AG09319 (cell line): ENCODE measurements around the gene ZKSCAN1.
"Not testable (repeated sequence)": the region's sequence is repeated elsewhere in the genome, so short reads cannot be mapped to it uniquely, and the experiment has no call there.

Source experiments
- DNase-seq: peaks from one replicate; pipeline ENCODE4 v3.0.0-alpha.2; 2010; ENCODE audit warnings: low read depth; ENCODE audit errors: extremely low read depth
- CTCF ChIP-seq: IDR thresholded peaks from 2 replicates; pipeline ENCODE4 v1.5.1; 2011; ENCODE audit warnings: low read depth, mild to moderate bottlenecking, inconsistent platforms, low read length, moderate library complexity

ZKSCAN1 gene

DNA sequence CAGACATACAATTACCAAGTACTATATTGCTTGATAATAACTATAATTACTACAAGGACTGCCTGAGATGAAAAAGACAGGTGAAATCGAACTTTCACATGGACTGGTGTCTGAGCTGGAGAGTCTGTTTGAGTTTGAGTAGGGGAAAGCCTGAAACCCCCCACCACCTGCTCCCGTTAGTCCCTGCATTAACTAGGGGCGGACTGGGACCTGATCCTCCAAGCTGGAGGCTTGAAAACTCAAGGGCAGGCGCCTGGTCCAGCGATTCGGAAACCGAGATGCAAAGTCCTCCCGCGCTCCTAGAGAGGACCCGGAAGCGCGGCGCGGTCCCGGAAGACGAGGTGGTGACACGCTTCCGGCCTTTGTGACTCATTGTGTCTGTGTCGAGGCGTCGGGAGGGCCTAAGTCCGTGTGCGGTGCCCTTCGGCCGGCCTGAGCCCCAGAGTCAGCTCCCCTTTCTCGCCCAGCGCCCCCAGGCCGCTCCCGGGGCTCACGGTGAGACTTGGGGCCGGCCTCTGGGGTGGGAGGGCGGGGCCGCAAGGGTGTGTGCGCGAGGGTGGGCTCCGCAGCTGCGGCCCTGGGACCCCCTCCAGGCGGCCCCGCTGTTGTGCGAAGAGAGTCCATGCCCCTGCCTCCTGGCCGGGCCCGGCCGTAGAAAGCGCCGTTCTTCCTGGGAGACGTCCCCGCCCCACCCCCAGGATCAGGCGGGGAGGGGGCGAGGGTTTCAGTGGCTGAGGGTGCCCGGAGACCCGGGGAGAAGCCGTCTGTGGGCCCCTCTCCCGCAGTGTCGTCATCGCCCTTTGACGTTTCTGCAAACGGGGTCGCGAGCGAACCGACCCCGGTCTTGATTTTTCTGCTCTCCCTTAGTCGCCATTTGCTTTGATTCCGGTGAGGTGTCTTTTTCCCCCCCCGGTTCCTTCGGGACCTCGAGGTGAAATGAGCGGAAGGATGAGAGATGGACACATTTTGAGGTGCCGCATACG, at the start of gene ZKSCAN1:
ZKSCAN1 (plus strand) TSS at position 365 of the 983 bp plus-strand sequence. CDS start 7,911 bp downstream, outside the sequence.
- peak; percentile 82 for DNase-seq
- no peak for TF ChIP-seq CTCF

DNA sequence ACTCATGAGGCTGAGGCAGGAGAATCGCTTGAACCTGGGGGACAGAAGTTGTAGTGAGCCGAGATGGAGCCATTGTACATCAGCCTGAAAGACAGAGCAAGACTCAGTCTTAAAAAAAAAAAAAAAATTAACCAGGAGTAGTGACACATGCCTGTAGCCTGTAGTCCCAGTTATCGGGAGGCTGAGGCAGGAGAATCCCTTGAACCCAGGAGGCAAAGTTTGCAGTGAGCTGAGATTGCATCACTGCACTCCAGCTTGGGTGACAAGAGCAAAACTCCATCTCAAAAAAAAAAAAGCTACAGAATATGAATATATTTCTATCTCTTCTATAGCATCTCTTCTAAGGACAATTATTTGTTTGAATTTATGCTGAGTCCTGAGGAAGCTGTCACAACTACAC, 46.1 kb upstream of the ZKSCAN1 start:
- no peak for TF ChIP-seq CTCF
- DNase-seq: no peak

- DNase-seq: not testable (repeated sequence)
Observed at GRCh38 chr7:99969813-99970212, 45.6 kb upstream of the ZKSCAN1 start.

- no peak for DNase-seq
Observed at GRCh38 chr7:99971242-99971641, 44.2 kb upstream of the ZKSCAN1 start.

DNA sequence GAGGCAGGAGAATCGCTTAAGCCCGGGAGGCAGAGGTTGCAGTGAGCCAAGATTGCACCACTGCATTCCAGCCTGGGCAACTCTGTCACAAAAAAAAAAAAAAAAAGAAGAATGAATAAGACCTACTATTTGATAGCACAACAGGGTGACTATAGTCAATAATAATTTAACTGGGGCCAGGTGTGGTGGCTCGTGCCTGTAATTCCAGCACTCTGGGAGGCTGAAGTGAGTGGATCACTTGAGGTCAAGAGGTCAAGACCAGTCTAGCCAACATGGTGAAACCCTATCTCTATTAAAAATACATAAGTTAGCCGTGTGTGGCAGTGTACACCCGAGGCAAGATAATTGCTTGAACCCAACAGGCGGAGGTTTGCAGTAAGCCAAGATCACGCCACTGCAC, 41.6 kb upstream of the ZKSCAN1 start:
- DNase-seq: not testable (repeated sequence)

More at GRCh38 chr7:99971242-99971641, 44.2 kb upstream of the ZKSCAN1 start:
- no peak for TF ChIP-seq CTCF

DNA sequence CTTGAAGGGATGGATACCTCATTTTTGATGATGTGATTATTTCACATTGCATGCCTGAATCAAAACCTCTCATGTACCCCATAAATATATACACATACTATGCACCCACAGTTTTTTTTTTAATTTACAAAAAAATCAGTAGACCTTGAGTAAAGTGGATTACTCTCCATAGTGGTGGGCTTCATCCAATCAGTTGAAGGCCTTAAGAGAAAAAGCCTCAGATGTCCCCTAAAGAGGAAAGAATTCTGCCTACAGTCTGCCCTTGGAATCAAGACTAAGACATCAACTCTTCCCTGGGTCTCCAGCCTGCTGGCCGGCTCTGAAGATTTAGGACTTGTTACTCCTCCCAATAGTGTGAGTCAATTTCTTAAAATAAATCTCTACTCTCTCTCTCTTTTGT, 40.7 kb upstream of the ZKSCAN1 start:
- no peak for DNase-seq
- no peak for TF ChIP-seq CTCF

GRCh38 chr7:99975782-99976521, 39.4 kb upstream of the ZKSCAN1 start, which contains the start of gene AZGP1:
TSS of gene AZGP1 (minus strand) at chr7:99976031. CDS start at chr7:99976020, 11 bp downstream.
- no peak for DNase-seq
- no peak for TF ChIP-seq CTCF

GRCh38 chr7:99976626-99977025, 38.8 kb upstream of the ZKSCAN1 start:
- TF ChIP-seq CTCF: no peak
- DNase-seq: no peak
